ENCODE measurements around the gene MAMLD1. TPM values are rescaled to one million over a fixed set of nuclear protein-coding genes. Genes with fewer than 3 reads are reported as not detected.

MAMLD1 gene
- total RNA-seq, 2 donors from 2014 or later, result 3.4 to 5.6 TPM

GRCh38 chrX:150409964-150410363 is 46.8 kb downstream of the MAMLD1 start:
- H3K4me1 ChIP-seq, result no peaks in the 10 kb centered on the region
- intact Hi-C loops (cut with DNase I), result no loop called here
- H3K36me3 ChIP-seq (replicated peaks in 1 of 2; ENCODE audit: insufficient read depth in 1 of 2, low read depth in 2 of 2), result no peaks in the 10 kb centered on the region
- no peak for TF ChIP-seq POLR2A (IDR thresholded peaks at IDR 0.05)
- TF ChIP-seq CTCF (IDR thresholded peaks at IDR 0.05), result no peak
- no peak overlapping the region for H3K4me3 ChIP-seq
- 38% methylated on average over 2 of the region's 2 CpGs; no CpG with 5 or more reads in 1 of the 2 donors for WGBS, 2 donors
- ATAC-seq (no peak), DNase-seq (no peak)
- H3K9me3 ChIP-seq, result no peaks in the 10 kb centered on the region
- H3K27ac ChIP-seq, result peak overlapping the region in 1 of 4 donors; percentile 37
- H3K27me3 ChIP-seq, result no peaks in the 10 kb centered on the region

GRCh38 chrX:150410513-150410912 is 47.4 kb downstream of the MAMLD1 start:
- ATAC-seq (no peak), DNase-seq (no peak)
- no peak for TF ChIP-seq CTCF (IDR thresholded peaks at IDR 0.05)
- TF ChIP-seq POLR2A (IDR thresholded peaks at IDR 0.05), result no peak
- intact Hi-C loops (cut with DNase I), result no loop called here
- H3K4me1 ChIP-seq, result no peaks in the 10 kb centered on the region
- no peaks in the 10 kb centered on the region for H3K36me3 ChIP-seq (replicated peaks in 1 of 2; ENCODE audit: insufficient read depth in 1 of 2, low read depth in 2 of 2)
- H3K27me3 ChIP-seq, result no peaks in the 10 kb centered on the region
- WGBS, 2 donors, result 60 to 100% methylated on average over 1 to 2 of the region's 2 CpGs
- no peaks in the 10 kb centered on the region for H3K9me3 ChIP-seq
- no peak overlapping the region for H3K27ac ChIP-seq
- H3K4me3 ChIP-seq, result no peak overlapping the region

GRCh38 chrX:150411656-150412055 is 48.5 kb downstream of the MAMLD1 start:
- H3K4me1 ChIP-seq, result no peaks in the 10 kb centered on the region
- intact Hi-C loops (cut with DNase I), result no loop called here
- DNase-seq, result peak in 1 of 4 donors; percentile 13
- ATAC-seq, result no peak
- TF ChIP-seq POLR2A (IDR thresholded peaks at IDR 0.05) (no peak), CTCF (IDR thresholded peaks at IDR 0.05) (no peak)
- no peaks in the 10 kb centered on the region for H3K9me3 ChIP-seq
- no peaks in the 10 kb centered on the region for H3K27me3 ChIP-seq
- WGBS, 2 donors, result 23 to 41% methylated on average over 2 of the region's 2 CpGs
- no peaks in the 10 kb centered on the region for H3K36me3 ChIP-seq (replicated peaks in 1 of 2; ENCODE audit: insufficient read depth in 1 of 2, low read depth in 2 of 2)
- no peak overlapping the region for H3K4me3 ChIP-seq
- H3K27ac ChIP-seq, result no peak overlapping the region

- Histone ChIP-seq H3K36me3 (replicated peaks in 1 of 2; ENCODE audit: insufficient read depth in 1 of 2, low read depth in 2 of 2) (no peaks in the 10 kb centered on the region), H3K4me3 (no peak overlapping the region), H3K27me3 (no peaks in the 10 kb centered on the region), H3K27ac (no peak overlapping the region), H3K9me3 (no peaks in the 10 kb centered on the region), H3K4me1 (no peaks in the 10 kb centered on the region)
- TF ChIP-seq POLR2A (IDR thresholded peaks at IDR 0.05) (no peak), CTCF (IDR thresholded peaks at IDR 0.05) (no peak)
- ATAC-seq (no peak), DNase-seq (no peak)
- intact Hi-C loops (cut with DNase I), result no loop called here
- WGBS, 2 donors, result 100% methylated on average over 1 to 2 of the region's 2 CpGs
Measured at GRCh38 chrX:150414228-150414627, 51.1 kb downstream of the MAMLD1 start.

GRCh38 chrX:150416469-150416868 is 53.4 kb downstream of the MAMLD1 start:
- Histone ChIP-seq H3K4me1 (no peaks in the 10 kb centered on the region), H3K9me3 (no peaks in the 10 kb centered on the region), H3K27ac (no peak overlapping the region), H3K27me3 (no peaks in the 10 kb centered on the region), H3K4me3 (no peak overlapping the region), H3K36me3 (replicated peaks in 1 of 2; ENCODE audit: insufficient read depth in 1 of 2, low read depth in 2 of 2) (no peaks in the 10 kb centered on the region)
- intact Hi-C loops (cut with DNase I), result no loop called here
- DNase-seq (no peak), ATAC-seq (no peak)
- WGBS, 2 donors, result 87 to 94% methylated on average over 6 of the region's 6 CpGs
- TF ChIP-seq POLR2A (IDR thresholded peaks at IDR 0.05), result no peak
- TF ChIP-seq CTCF (IDR thresholded peaks at IDR 0.05), result no peak

All from body of pancreas (tissue), 4 donors.